Medulla oblongata (tissue), 1 donor: ENCODE measurements around the gene COL4A2.

Experiments used
- DNase-seq: peaks from one replicate; pipeline ENCODE4 v3.0.0-alpha.2; 2015; ENCODE audit errors: extremely low spot score

The COL4A2 gene

GRCh38 chr13:110557610-110558305 lies 250.7 kb downstream of the COL4A2 start:
- no peak for DNase-seq

GRCh38 chr13:110559429-110559943 lies 252.4 kb downstream of the COL4A2 start:
- peak; percentile 67 for DNase-seq

- no peak for DNase-seq
Observed at GRCh38 chr13:110559986-110560385, 252.9 kb downstream of the COL4A2 start.

GRCh38 chr13:110560601-110561343 lies 253.7 kb downstream of the COL4A2 start:
- DNase-seq = peak; percentile 27

- DNase-seq = peak; percentile 80
Observed at GRCh38 chr13:110561344-110562035, 254.4 kb downstream of the COL4A2 start, which contains the start of gene RAB20. TSS of gene RAB20 (minus strand) at chr13:110561722. CDS start at chr13:110561519, 203 bp downstream.

GRCh38 chr13:110562036-110562597 lies 255.0 kb downstream of the COL4A2 start:
- peak; percentile 49 for DNase-seq
